Fibroblast of lung (primary cell): ENCODE results near the gene LATS2.

Source experiments
- CTCF ChIP-seq, 2 donors: IDR thresholded peaks in 1 of 2; conservative IDR thresholded peaks in 1 of 2; 1 replicate in 1 of 2; 2 replicates in 1 of 2; pipeline ENCODE4 v1.5.1; 2011 to 2012; ENCODE audit warnings: low read length in 2 of 2, control low read depth in 1 of 2, inconsistent platforms in 1 of 2, low read depth in 1 of 2, mild to moderate bottlenecking in 1 of 2
- EZH2 ChIP-seq: IDR thresholded peaks from 2 replicates; pipeline ENCODE4 v1.5.1; 2012; ENCODE audit warnings: low read length, control low read depth, mild to moderate bottlenecking; ENCODE audit errors: missing control alignments

GRCh38 chr13:21104199-21105019 lies 43.0 kb upstream of the LATS2 start:
- TF ChIP-seq CTCF (conservative IDR thresholded peaks at IDR 0.05 in 1 of 2, IDR thresholded peaks at IDR 0.05 in 1 of 2; ENCODE audit: low read depth in 1 of 2, low read length in 2 of 2) (no peak), EZH2 (no peak)
